Activated CD4-positive, alpha-beta T cell treated with anti-CD3 and anti-CD28 coated beads, Interleukin-2, amount 50 U/mL, for 48 hours (primary cell): ENCODE results near the gene TUBB.
A peak's percentile ranks its signal among the peaks of the same experiment; 100 is the strongest.
"Not testable (repeated sequence)": the region's sequence is repeated elsewhere in the genome, so short reads cannot be mapped to it uniquely, and the experiment has no call there.

Experiments
- DNase-seq, 2 experiments: peaks; one replicate each; pipeline ENCODE4 v3.0.0-alpha.2; 2020

TUBB gene

DNA sequence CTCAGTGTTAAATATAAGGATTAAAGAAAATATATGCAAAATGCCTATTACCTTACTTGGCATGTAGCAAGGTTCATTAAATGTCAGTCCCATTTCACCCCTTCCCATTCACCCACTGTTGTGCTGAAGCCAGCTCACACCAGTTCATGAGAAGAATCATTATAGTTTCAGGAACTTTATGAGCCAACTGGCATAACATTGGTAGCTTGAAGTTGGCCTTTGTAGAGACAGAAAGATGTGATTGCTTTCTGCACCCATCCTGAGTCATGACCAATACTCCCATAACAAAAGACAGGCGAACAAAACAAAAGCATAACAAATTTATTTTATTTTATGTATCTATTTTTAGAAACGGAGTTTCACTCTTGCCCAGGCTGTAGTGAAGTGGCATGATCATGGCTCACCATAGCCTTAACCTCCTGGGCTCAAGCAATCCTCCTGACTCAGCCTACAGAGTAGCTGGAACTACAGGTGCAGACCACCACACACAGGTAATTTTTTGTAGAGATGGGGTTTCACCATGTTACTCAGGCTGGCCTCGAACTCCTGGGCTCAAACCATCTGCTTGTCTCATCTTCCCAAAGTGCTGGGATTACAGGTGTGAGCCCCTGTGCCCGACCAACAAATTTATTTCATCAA, 41.8 kb downstream of the TUBB start:
- no peak for DNase-seq

DNA sequence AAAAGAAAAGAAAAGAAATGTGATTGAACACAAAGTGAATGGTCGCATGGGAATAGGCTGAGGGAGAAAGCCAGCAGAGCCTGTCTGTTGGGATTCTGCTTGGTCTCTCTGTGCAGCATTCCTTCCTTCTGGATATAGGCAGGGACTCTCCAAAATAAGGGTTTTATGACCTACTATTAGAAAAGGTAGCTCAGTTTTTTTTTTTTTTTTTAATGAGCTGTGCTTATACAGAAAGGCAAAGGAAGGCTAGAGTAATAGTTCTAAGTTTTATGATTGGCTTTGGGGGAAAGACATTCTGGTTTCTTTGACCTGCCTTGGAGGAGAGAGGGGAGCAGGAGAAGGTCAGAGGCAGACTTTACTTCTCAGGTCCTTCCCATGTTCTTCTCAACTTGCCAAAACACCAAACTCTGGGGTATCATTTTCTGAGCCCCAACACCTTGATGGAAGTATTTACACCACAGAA, 43.0 kb downstream of the TUBB start:
- no peak for DNase-seq

DNA sequence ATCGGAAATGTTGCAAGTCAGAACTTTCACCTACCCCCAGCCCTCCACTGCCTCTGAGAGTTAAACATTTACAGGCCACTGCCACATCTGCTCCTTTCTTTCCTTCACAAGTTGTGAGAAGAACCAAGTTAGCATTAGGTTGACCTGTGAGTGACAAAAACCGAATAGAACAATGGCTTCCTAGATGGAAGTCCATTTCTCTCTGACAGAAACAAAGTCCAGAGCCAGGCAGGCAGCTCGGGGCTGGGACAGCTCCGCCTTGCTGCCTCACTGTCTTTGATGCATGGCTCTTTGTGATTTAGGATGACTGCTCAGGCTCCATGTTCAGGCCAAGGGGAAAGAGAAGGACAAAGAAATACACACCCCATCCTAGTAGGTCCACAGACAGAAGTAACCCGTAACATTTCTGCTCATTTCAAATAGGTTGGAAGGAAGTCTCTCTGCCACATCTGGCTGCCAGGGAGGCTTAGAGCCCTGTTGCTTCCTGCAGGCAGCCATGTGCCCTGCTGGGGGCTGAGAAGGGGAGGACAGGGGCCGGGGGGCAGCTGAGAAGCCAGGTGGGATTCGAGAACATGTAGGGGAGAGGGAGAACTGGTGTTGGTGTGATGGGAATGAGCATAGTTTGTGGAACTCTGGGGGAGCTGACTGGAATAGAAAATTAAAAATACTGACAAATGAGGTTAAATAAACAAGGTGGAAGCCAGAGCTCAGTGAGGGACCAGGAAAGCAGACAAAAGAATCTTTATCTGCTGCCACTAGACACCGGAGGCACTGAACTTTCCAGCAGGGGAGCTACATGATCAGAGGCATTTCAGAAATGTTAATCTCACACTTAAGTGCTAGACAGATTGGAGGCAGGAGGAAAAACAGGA, 43.7 kb downstream of the TUBB start:
- no peak for DNase-seq

DNA sequence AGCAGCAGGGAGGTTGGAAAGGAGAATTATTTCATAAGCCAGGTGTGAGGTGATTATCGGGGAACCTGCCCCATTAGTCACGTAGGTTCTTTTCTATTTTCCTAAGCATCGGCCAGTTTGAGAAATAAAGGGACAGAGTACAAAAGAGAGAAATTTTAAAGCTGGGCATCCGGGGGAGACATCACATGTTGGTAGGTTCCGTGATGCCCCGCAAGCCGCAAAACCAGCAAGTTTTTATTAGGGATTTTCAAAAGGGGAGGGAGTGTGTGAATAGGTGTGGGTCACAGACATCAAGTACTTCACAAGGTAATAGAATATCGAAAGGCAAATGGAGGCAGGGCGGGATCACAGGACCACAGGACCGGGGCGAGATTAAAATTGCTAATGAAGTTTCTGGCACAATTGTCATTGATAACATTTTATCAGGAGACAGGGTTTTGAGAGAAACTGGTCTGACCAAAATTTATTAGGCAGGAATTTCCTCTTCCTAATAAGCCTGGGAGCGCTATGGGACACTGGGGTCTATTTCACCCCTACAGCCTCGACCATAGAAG, 44.4 kb downstream of the TUBB start:
- DNase-seq: not testable (repeated sequence)

DNA sequence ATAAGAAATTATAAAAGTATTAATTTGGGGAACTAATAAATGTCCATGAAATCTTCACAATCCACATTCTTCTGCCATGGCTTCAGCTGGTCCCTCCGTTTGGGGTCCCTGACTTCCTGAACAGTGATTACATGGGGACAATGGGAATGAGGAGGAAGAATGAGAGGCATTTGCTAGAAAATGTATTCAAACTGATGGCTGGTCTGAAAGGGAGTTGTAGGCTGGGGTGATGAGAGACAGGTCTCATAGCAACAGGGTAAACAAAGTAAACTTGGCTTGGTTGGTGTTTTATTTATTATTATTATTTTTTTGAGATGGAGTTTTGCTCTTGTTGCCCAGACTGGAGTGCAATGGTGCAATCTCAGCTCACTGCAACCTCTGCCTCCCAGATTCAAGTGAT, 45.3 kb downstream of the TUBB start:
- not testable (repeated sequence) for DNase-seq

DNA sequence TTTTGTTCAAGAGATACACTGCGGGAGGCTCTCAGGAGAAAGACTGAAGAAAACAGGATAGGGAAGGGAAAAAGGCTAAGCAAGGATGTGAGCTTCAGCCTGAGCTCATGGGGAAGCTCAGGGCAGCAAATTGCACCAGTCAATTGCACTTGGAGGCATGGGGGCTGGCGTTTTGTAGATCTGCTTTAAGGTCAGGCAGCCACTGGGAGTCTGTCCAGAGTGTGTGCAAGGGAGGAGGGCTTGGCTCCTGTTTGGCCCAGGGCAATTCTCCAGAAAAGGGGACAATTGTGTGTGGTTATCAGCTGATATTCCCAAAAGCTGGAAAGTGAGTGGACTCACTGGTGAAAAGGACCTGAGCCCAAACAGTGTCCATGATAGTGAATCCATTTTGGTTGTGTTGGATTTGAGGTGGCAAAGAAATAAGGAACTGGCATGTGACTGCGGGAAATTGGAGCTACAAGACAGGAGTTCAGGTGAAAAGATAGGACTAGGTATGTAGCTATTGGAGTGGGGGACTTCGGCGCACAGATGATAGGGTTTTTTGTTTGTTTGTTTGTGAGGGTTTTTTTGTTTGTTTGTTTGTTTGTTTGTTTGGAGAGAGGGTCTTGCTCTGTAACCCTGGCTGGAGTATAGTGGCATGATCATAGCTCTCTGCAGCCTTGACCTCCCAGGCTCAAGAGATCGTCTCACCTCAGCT, 46.5 kb downstream of the TUBB start:
- no peak for DNase-seq

DNA sequence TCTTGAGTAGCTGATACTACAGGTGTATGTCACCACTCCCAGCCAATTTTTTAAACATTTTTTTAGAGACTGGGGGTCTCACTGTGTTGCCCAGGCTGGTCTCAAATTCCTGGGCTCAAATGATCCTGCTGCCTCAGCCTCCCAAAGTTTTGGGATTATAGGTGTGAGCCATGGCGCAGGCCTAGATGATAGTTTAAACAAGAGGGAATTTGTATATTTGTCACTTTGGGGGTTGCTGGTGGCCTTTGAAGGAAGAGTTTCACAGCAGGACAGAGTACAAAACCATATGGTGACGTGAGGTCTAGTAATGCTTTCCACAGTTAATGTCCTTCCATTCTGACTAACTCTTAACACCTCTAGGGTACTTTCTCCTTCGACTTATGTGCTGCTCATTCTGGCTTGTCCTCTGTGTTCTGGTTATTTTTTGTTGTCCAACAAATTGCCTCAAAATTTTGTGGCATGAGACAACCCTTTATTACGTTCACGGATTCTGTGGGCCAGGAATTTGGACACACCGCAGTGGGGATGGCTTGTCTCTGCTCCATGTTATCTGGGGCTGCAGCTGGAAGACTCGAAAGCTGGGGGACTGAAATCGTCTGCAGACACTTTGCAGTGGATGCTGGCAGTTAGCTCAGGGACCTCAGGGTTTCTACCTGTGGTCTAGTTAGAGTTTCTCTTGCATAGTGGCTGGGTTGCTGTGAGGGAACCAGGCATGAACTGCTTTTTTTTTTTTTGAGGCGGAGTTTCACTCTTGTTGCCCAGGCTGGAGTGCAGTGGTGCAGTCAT, 47.2 kb downstream of the TUBB start:
- DNase-seq: peak in 1 of 2 experiments; percentile 41

DNA sequence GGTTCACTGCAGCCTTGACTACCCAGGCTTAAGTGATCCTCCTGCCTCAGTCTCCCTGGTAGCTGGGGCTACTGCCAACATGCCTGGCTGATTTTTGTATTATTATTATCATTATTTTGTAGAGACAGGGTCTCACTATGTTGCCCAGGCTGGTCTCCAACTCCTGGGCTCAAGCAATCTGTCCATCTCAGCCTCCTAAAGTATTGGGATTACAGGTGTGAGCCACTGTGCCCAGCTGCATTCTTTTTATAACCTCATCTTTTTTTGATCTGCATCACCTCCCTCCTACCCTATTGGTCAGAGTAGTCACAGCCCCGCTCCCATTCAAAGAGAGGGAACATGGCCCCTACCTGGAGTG, 47.8 kb downstream of the TUBB start:
- no peak for DNase-seq

DNA sequence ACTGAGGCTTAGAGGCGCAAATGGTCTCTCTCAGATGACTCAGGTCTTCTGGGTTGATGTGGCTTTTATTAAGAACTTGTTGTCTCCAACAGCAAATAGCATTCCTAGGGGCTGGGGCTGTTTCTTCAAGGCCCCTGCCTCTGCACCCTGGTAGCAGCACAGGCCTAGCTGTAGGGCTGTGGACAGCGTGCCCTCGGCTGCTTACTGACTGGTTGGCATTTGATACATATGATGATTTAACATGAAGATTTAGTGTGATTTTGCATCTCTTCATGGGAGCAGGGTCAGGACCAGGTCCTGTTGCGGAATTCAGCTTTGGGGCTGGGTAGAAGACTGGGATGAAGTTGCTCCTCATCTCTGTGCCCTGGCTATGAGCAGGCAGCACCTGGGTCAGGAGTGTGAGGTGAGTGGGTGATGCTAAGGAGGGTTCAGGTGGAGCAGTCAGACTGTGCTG, 48.5 kb downstream of the TUBB start:
- DNase-seq: no peak

DNA sequence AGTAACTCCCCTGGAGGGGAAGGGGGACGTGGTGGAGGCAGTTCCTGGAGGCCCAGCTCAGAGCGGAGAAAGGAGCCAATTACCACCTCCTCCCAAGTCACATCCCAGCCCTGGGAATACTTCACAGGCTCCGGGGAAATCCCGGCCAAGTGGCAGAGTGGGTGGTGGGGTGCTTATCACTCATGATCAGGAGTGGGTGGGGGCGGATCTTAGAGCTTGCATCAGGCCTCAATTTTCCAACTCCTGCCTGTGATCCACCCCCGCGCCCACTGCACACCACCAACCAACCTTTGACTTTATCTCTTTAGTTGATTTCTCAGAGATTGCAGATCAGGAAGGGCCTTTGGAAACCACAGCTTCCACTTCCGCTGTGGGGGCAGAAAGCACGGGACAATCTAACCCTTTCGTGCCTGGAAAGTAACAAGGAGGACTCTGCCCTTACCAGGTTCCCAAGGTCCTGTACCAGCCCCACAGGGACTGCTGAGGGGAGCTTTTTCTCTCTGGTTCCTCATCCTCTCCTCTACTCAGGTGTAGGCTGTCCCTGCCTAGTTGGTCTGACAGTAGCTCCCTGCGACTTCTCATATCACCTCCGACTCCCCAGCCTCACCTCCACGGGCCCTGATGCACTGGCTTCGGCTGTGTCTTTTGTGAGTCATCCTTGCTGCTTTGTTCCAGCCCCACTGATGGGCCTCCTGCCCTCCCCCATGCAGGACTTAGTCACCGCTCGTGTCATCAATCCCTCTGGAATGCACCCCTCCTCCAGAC, 49.1 kb downstream of the TUBB start:
- peak; percentile 85 to 91 for DNase-seq

DNA sequence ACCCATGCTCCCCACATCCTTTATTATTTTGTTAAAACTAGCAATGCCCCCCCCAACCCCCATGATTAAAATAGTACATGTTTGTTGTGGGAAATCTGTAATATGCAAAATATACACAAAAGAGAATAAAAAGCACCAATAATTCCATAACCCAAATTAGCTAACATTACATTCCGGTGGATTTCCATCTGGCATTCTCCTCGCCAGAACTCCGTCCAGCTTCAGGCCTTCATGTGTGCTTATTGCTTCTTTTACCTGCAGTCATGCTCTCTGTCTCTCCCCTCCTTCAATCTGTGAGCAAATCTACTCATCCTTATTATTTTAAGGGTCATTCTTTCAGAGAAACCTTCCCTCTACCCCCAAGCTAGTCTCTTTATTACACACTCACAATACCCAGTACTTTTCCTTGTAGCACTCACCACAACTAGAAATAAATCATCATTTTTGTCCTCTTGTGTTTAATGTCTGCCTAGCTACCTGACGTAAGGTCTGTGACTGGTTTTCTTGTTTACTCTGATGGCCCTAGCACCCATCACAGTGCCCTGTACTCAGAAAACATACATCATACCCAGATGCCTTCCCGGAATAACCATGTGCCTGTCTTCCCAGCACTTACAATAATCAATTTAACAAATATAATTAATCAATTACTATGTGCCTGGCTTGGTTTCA, 49.8 kb downstream of the TUBB start:
- no peak for DNase-seq

DNA sequence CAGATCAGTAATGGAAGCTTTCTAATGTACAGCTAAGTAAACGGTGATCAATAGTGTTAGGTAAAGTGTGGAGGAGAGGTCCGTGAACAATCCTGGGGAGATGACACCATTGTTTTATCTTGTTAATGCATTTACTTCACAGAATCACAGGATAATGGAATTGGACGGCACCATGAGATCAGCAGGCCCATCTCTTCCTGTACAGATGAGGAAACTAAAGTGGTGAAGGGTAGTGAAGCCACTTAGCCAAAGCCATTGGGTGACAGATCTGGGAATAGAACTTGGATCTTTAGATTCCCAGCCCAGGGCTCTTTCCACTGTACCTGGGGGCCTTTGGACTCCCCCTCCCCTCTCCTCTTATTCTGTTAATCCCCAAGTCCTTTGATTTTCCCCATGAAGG, 50.4 kb downstream of the TUBB start:
- no peak for DNase-seq

DNA sequence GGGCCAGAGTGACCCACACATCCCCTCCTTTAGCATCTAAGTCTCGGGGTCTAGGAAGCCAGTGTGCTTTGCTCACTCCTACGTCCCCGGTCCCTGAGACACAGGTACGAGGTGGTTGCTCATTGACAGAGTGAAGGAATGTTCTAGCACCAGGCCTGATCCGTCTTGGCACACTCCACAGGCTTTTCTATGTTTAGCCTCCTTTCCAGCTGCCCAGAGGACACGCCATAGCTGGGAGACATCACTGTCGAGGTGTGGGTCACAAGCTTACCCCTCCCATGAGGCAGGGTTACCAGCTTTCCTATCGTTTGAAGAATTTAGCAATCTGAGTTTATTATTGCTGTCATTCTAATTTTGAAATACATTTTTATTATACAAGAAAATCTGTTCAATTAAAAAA, 54.5 kb downstream of the TUBB start:
- DNase-seq: no peak
